SW 1271 (cell line): ENCODE data around the gene SUSD3.

Source experiments
- DNase-seq, 2 experiments: peaks; one replicate each; lab custom pipeline; 2025; lab: John Stamatoyannopoulos, UW

Gene SUSD3

GRCh38 chr9:93030642-93031628 lies 27.6 kb upstream of the SUSD3 start:
- no peak for DNase-seq

- DNase-seq: no peak
Observed at GRCh38 chr9:93031629-93032430, 26.7 kb upstream of the SUSD3 start.

- no peak for DNase-seq
Observed at GRCh38 chr9:93032545-93032944, 26.0 kb upstream of the SUSD3 start.

GRCh38 chr9:93033531-93033930 lies 25.0 kb upstream of the SUSD3 start:
- DNase-seq: no peak

GRCh38 chr9:93035106-93035660 lies 23.3 kb upstream of the SUSD3 start:
- DNase-seq: no peak

GRCh38 chr9:93035821-93036351 lies 22.6 kb upstream of the SUSD3 start:
- no peak for DNase-seq

- no peak for DNase-seq
Observed at GRCh38 chr9:93036887-93037475, 21.5 kb upstream of the SUSD3 start.

- no peak for DNase-seq
Observed at GRCh38 chr9:93037476-93037971, 21.0 kb upstream of the SUSD3 start.

GRCh38 chr9:93038918-93039317 lies 19.6 kb upstream of the SUSD3 start:
- DNase-seq: no peak

GRCh38 chr9:93039456-93039855 lies 19.0 kb upstream of the SUSD3 start:
- DNase-seq: no peak

GRCh38 chr9:93039976-93040375 lies 18.5 kb upstream of the SUSD3 start:
- no peak for DNase-seq

- DNase-seq: no peak
Observed at GRCh38 chr9:93040409-93040808, 18.1 kb upstream of the SUSD3 start.

- DNase-seq: no peak
Observed at GRCh38 chr9:93041108-93041802, 17.2 kb upstream of the SUSD3 start.

- DNase-seq: no peak
Observed at GRCh38 chr9:93043122-93043521, 15.4 kb upstream of the SUSD3 start.

- DNase-seq: no peak
Observed at GRCh38 chr9:93045521-93045920, 13.0 kb upstream of the SUSD3 start.

- DNase-seq: no peak
Observed at GRCh38 chr9:93048566-93049448, 9.7 kb upstream of the SUSD3 start.

- DNase-seq: no peak
Observed at GRCh38 chr9:93049491-93049890, 9.0 kb upstream of the SUSD3 start.

GRCh38 chr9:93050231-93050630 lies 8.3 kb upstream of the SUSD3 start:
- no peak for DNase-seq

GRCh38 chr9:93051680-93052089 lies 6.8 kb upstream of the SUSD3 start:
- no peak for DNase-seq
